PC-9 (cell line): Measurements from ENCODE around the gene CACNA1I. TPM values are rescaled to one million over a fixed set of nuclear protein-coding genes. Genes with fewer than 3 reads are reported as not detected.

Experiments
- BruUV-seq: library from RNA; stranded (reverse); fragments of 400-500 nt; replicated peaks from 2 replicates; lab custom pipeline; 2021; lab: Mats Ljungman, UMichigan
- CTCF ChIA-PET: fragments of 300-600 bp; sonication (Branson Sonifier 250); formaldehyde crosslinking; loops from one replicate; lab custom pipeline; 2022; ENCODE audit warnings: antibody characterized with exemption; lab: Charles Lee
- POLR2A ChIA-PET: fragments of 300-600 bp; sonication (Branson Sonifier 250); formaldehyde crosslinking; loops from one replicate; lab custom pipeline; 2022; ENCODE audit warnings: antibody characterized with exemption; ENCODE audit not compliant: unreplicated experiment; lab: Charles Lee
- DNase-seq, 2 experiments: peaks; one replicate each; pipeline versions ENCODE4 v3.0.0 to v3.0.0-alpha.2; 2015 to 2022; ENCODE audit warnings: mixed read lengths in 1 of 2
- H2AFZ ChIP-seq: fragments of 200-600 bp; sonication (generic); 2 replicates; pipeline ENCODE4 v1.8.1; 2017; ENCODE audit warnings: antibody characterized with exemption
- H3F3A ChIP-seq: fragments of 200-600 bp; sonication (generic); 2 replicates; pipeline ENCODE4 v1.8.1; 2017; ENCODE audit warnings: antibody characterized with exemption, mild to moderate bottlenecking, low read depth; ENCODE audit not compliant: insufficient read depth
- H3K27ac ChIP-seq: fragments of 200-600 bp; sonication (generic); 2 replicates; pipeline ENCODE4 v1.6.1; 2016; ENCODE audit warnings: mixed run types
- H3K27me3 ChIP-seq: fragments of 200-600 bp; sonication (generic); 2 replicates; pipeline ENCODE4 v1.6.1; 2016; ENCODE audit warnings: low read depth, mixed run types; ENCODE audit not compliant: insufficient read depth
- H3K36me3 ChIP-seq: fragments of 200-600 bp; sonication (generic); 2 replicates; pipeline ENCODE4 v1.6.1; 2016; ENCODE audit warnings: low read depth, mixed run types
- H3K4me1 ChIP-seq: fragments of 200-600 bp; sonication (generic); replicated peaks from 2 replicates; pipeline ENCODE4 v1.6.1; 2016; ENCODE audit warnings: mixed run types; ENCODE audit not compliant: insufficient read depth
- H3K4me2 ChIP-seq: fragments of 200-600 bp; sonication (generic); 2 replicates; pipeline ENCODE4 v1.6.1; 2017; ENCODE audit warnings: mixed run types
- H3K4me3 ChIP-seq: fragments of 200-600 bp; sonication (generic); 2 replicates; pipeline ENCODE4 v1.6.1; 2016; ENCODE audit warnings: mixed run types
- H3K79me2 ChIP-seq: fragments of 200-600 bp; sonication (generic); 2 replicates; pipeline ENCODE4 v1.6.1; 2017; ENCODE audit warnings: low read depth, mixed run types
- H3K9me2 ChIP-seq: fragments of 200-600 bp; sonication (generic); 2 replicates; pipeline ENCODE4 v1.8.1; 2017; ENCODE audit warnings: mild to moderate bottlenecking; ENCODE audit not compliant: insufficient read depth
- H3K9me3 ChIP-seq: fragments of 200-600 bp; sonication (generic); 2 replicates; pipeline ENCODE4 v1.8.1; 2016; ENCODE audit warnings: low read depth; ENCODE audit not compliant: insufficient read depth
- H4K20me1 ChIP-seq: fragments of 200-600 bp; sonication (generic); 2 replicates; pipeline ENCODE4 v1.8.1; 2017; ENCODE audit not compliant: insufficient read depth
- CTCF ChIP-seq: fragments of 200-600 bp; sonication (generic); conservative IDR thresholded peaks from 2 replicates; pipeline ENCODE4 v1.6.1; 2017; ENCODE audit warnings: mixed run types, antibody characterized with exemption, mild to moderate bottlenecking, moderate library complexity
- EZH2 ChIP-seq: fragments of 200-600 bp; sonication (generic); IDR thresholded peaks from 2 replicates; pipeline ENCODE4 v1.8.0; 2017; ENCODE audit warnings: antibody characterized with exemption, low read depth
- intact Hi-C: fragments of 100-400 bp; cut with micrococcal nuclease; formaldehyde crosslinking; loops from one replicate; pipeline ENCODE4 v1.10.0; 2022; ENCODE audit not compliant: unreplicated experiment
- total RNA-seq: library from RNA; stranded (reverse); gene quantifications from 2 replicates; pipeline ENCODE4 v1.2.3, GENCODE V29; 2021

Gene CACNA1I
- total RNA-seq, 1 experiment from 2014 or later, result 2.8 TPM

- Histone ChIP-seq H3K36me3 (no peaks in the 10 kb centered on the region), H3K9me3 (no peaks in the 10 kb centered on the region), H3K4me3 (no peak overlapping the region), H2AFZ (no peak overlapping the region), H4K20me1 (no peaks in the 10 kb centered on the region), H3K27me3 (peaks cover 60% of the 10 kb centered on the region), H3K79me2 (no peaks in the 10 kb centered on the region), H3K27ac (no peak overlapping the region), H3F3A (no peaks in the 10 kb centered on the region), H3K9me2 (no peaks in the 10 kb centered on the region), H3K4me1 (no peaks in the 10 kb centered on the region; the same call in 1 of the 2 replicates), H3K4me2 (no peak overlapping the region)
- ChIA-PET CTCF (no interaction called here), POLR2A (no interaction called here)
- DNase-seq, result no peak
- TF ChIP-seq CTCF (no peak), EZH2 (no peak)
- no TSS peak for BruUV-seq
- intact Hi-C loops, result no loop called here
Observed at GRCh38 chr22:39712751-39713525, 142.4 kb downstream of the CACNA1I start.

DNA sequence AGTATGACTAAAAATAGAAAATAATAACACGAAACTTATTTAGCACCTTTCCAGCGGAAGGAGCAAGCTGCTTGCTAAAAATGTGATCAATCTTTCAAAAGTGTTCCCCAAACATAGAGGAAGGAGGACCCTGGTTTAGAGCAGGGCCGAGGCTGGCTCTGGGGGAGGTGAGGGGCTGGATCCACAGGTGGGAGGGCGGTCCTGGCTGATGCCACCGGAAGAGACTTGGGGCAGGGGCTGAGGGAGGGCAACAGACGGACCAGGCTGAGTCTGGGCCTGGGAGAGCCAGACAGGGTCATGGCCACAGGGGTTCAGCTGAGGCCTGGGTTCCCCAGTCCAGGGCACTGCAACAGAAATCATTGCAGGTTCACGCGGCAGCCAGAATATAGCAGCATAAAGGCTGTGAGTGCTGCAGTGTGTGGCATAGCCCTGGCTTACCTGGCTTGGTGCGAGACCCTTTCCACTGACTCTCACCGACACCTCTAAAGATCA is 143.3 kb downstream of the CACNA1I start:
- Histone ChIP-seq H3K27ac (no peak overlapping the region), H3K27me3 (peaks cover 53% of the 10 kb centered on the region), H2AFZ (no peak overlapping the region), H3K4me3 (no peak overlapping the region), H4K20me1 (no peaks in the 10 kb centered on the region), H3K9me2 (no peaks in the 10 kb centered on the region), H3K4me2 (no peak overlapping the region), H3K4me1 (no peaks in the 10 kb centered on the region; the same call in 1 of the 2 replicates), H3F3A (no peaks in the 10 kb centered on the region), H3K9me3 (no peaks in the 10 kb centered on the region), H3K79me2 (no peaks in the 10 kb centered on the region), H3K36me3 (no peaks in the 10 kb centered on the region)
- CTCF ChIA-PET, result no interaction called here
- POLR2A ChIA-PET, result no interaction called here
- TF ChIP-seq EZH2 (no peak), CTCF (no peak)
- DNase-seq, result no peak
- no TSS peak for BruUV-seq
- intact Hi-C loops, result no loop called here

DNA sequence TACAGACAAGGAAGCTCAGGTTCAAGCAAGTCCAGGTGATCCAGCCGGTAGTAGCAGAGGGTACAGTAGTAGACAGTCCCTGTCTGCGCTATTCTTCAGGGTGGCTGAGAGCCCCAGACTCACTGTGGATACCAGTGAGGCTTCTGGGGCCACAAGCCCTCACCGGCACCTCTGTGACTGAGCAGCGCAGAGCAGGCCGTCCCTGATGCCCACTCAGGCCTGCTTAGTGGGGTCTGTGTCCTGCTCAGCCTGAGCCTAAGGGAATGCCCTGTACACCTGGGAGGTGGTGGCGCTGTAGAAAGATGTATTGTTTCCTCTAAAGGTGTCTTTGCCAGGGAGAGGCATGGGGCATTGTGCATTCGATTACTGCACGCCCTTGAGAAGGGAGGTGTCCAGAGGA is 143.8 kb downstream of the CACNA1I start:
- BruUV-seq, result no TSS peak
- no peaks in the 10 kb centered on the region for H3K36me3 ChIP-seq
- no peaks in the 10 kb centered on the region for H3K79me2 ChIP-seq
- no peak overlapping the region for H3K27ac ChIP-seq
- H3K4me2 ChIP-seq, result no peak overlapping the region
- intact Hi-C loops, result no loop called here
- peaks cover 49% of the 10 kb centered on the region for H3K27me3 ChIP-seq
- CTCF ChIA-PET, result no interaction called here
- no peaks in the 10 kb centered on the region for H4K20me1 ChIP-seq
- POLR2A ChIA-PET, result no interaction called here
- H3F3A ChIP-seq, result no peaks in the 10 kb centered on the region
- no peak for DNase-seq
- no peaks in the 10 kb centered on the region for H3K9me3 ChIP-seq
- no peak overlapping the region for H2AFZ ChIP-seq
- no peak overlapping the region for H3K4me3 ChIP-seq
- no peaks in the 10 kb centered on the region; the same call in 1 of the 2 replicates for H3K4me1 ChIP-seq
- TF ChIP-seq CTCF, result no peak
- H3K9me2 ChIP-seq, result no peaks in the 10 kb centered on the region
